Astrocyte (in vitro differentiated cells and primary cell): ENCODE data around the gene OR6S1.

Experiments
- EZH2 ChIP-seq: IDR thresholded peaks from 2 replicates; pipeline ENCODE4 v1.6.1; 2012; ENCODE audit warnings: mild to moderate bottlenecking, low read length, inconsistent platforms; ENCODE audit not compliant: insufficient read depth
- TF ChIP-seq, protein P1 (sequence below): IDR thresholded peaks from 2 replicates; pipeline ENCODE4 v1.5.1; 2011; ENCODE audit warnings: low read depth, mild to moderate bottlenecking, inconsistent platforms, low read length, moderate library complexity; ENCODE audit not compliant: insufficient read depth

DNA sequence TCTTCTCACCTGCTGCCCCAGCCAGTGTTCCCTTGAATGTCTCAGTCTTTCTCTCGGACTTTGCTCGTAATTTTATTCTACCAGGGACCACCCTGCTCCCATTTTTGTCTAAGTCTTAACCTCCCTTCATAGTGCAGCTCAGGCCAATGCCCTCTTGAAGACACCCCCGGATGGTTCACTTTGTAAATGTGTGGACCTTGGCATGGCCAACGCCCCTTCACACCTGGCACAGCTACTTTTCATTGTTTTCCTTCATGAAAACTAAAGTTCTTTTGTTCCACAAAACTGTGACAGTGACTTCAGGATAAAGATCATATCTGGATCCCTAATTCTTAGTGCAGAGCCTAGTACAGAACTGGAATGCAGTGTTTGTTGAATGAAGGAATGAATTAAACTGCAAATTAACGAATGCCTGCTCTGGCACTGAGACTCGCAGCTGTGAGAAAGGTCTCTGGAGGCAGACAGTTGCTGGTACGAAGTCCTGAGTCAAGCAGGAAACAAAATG lies 39.4 kb upstream of the OR6S1 start:
- TF ChIP-seq, protein P1, sequence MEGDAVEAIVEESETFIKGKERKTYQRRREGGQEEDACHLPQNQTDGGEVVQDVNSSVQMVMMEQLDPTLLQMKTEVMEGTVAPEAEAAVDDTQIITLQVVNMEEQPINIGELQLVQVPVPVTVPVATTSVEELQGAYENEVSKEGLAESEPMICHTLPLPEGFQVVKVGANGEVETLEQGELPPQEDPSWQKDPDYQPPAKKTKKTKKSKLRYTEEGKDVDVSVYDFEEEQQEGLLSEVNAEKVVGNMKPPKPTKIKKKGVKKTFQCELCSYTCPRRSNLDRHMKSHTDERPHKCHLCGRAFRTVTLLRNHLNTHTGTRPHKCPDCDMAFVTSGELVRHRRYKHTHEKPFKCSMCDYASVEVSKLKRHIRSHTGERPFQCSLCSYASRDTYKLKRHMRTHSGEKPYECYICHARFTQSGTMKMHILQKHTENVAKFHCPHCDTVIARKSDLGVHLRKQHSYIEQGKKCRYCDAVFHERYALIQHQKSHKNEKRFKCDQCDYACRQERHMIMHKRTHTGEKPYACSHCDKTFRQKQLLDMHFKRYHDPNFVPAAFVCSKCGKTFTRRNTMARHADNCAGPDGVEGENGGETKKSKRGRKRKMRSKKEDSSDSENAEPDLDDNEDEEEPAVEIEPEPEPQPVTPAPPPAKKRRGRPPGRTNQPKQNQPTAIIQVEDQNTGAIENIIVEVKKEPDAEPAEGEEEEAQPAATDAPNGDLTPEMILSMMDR: no peak
- TF ChIP-seq EZH2: no peak
